ENCODE results near the gene FAM53B. TPM values are rescaled to one million over a fixed set of nuclear protein-coding genes. Genes with fewer than 3 reads are reported as not detected.

FAM53B gene
- polyA plus RNA-seq, 1 of the 3 experiments (the other 2 are of a cell fraction) = 5.6 TPM

- no peak overlapping the region for H3K27ac ChIP-seq (ENCODE audit: low read depth in 2 of 2, low read length in 1 of 2)
- no peaks in the 10 kb centered on the region for H3K9me2 ChIP-seq
- H3K27me3 ChIP-seq (ENCODE audit: insufficient read depth) = no peaks in the 10 kb centered on the region
- CTCF ChIA-PET = interaction anchor here (1.8 kb wide), 1 partner anchor 162 kb away, joined by 5 read pairs; no protein-coding TSS in a partner anchor
- no peak for TF ChIP-seq TCF12 (IDR thresholded peaks at IDR 0.05)
- no peak overlapping the region for H2AFZ ChIP-seq (ENCODE audit: low read depth)
- no peak for DNase-seq
- no peaks in the 10 kb centered on the region for H3K36me3 ChIP-seq (replicated peaks in 1 of 2; ENCODE audit: control insufficient read depth in 1 of 2, insufficient read depth in 2 of 2, low read length in 1 of 2)
- no peak overlapping the region for H3K9ac ChIP-seq
- 67% methylated on average over 3 of the region's 16 CpGs for WGBS (ENCODE audit: low lambda C conversion rate)
- 0 out of 2 replicates have a peak, but pooled peaks cover 6% of the 10 kb centered on the region for H3K9me3 ChIP-seq
- no peaks in the 10 kb centered on the region for H4K20me1 ChIP-seq (ENCODE audit: insufficient read depth)
- H3K79me2 ChIP-seq (ENCODE audit: insufficient read depth) = no peaks in the 10 kb centered on the region
- H3K4me3 ChIP-seq (ENCODE audit: low read depth in 2 of 2, low read length in 1 of 2) = no peak overlapping the region
- no peaks in the 10 kb centered on the region for H3F3A ChIP-seq (replicated peaks; ENCODE audit: insufficient read depth)
- no peak overlapping the region for H3K4me2 ChIP-seq
- POLR2A ChIA-PET = no interaction called here
- H3K4me1 ChIP-seq (ENCODE audit: control insufficient read depth in 1 of 2, insufficient read depth in 2 of 2, low read depth in 1 of 2, low read length in 1 of 2) = no peaks in the 10 kb centered on the region
Measured at GRCh38 chr10:124579011-124579399, 165.2 kb downstream of the FAM53B start.

GRCh38 chr10:124578231-124579010 lies 165.8 kb downstream of the FAM53B start:
- WGBS (ENCODE audit: low lambda C conversion rate) = 81% methylated on average over 14 of the region's 23 CpGs
- CTCF ChIA-PET = interaction anchor here (1.8 kb wide), 1 partner anchor 163 kb away, joined by 5 read pairs; no protein-coding TSS in a partner anchor
- no peak for DNase-seq
- POLR2A ChIA-PET = no interaction called here
- Histone ChIP-seq H3K4me1 (ENCODE audit: control insufficient read depth in 1 of 2, insufficient read depth in 2 of 2, low read depth in 1 of 2, low read length in 1 of 2) (no peaks in the 10 kb centered on the region), H3K9me2 (no peaks in the 10 kb centered on the region), H4K20me1 (ENCODE audit: insufficient read depth) (no peaks in the 10 kb centered on the region), H3K4me2 (no peak overlapping the region), H3K79me2 (ENCODE audit: insufficient read depth) (no peaks in the 10 kb centered on the region), H3K9me3 (0 out of 2 replicates have a peak, but pooled peaks cover 6% of the 10 kb centered on the region), H2AFZ (ENCODE audit: low read depth) (no peak overlapping the region), H3K9ac (no peak overlapping the region), H3F3A (replicated peaks; ENCODE audit: insufficient read depth) (no peaks in the 10 kb centered on the region), H3K4me3 (ENCODE audit: low read depth in 2 of 2, low read length in 1 of 2) (no peak overlapping the region), H3K27me3 (ENCODE audit: insufficient read depth) (no peaks in the 10 kb centered on the region), H3K27ac (ENCODE audit: low read depth in 2 of 2, low read length in 1 of 2) (no peak overlapping the region), H3K36me3 (replicated peaks in 1 of 2; ENCODE audit: control insufficient read depth in 1 of 2, insufficient read depth in 2 of 2, low read length in 1 of 2) (no peaks in the 10 kb centered on the region)
- TF ChIP-seq TAF1 (IDR thresholded peaks at IDR 0.05; ENCODE audit: borderline replicate concordance, low read depth, low read length) = no peak
- TF ChIP-seq CHD2 (IDR thresholded peaks at IDR 0.05; ENCODE audit: low read length, partially characterized antibody) = no peak
- TF ChIP-seq RAD21 (IDR thresholded peaks at IDR 0.05; ENCODE audit: low read length) = no peak
- no peak for TF ChIP-seq USF2 (IDR thresholded peaks at IDR 0.05; ENCODE audit: borderline replicate concordance, low read depth, low read length)
- no peak for TF ChIP-seq NRF1 (IDR thresholded peaks at IDR 0.05; ENCODE audit: low read depth, low read length)
- TF ChIP-seq POLR2AphosphoS5 (IDR thresholded peaks at IDR 0.05; ENCODE audit: low read depth, low read length) = no peak
- TF ChIP-seq MEF2A (IDR thresholded peaks at IDR 0.05; ENCODE audit: borderline replicate concordance, low read depth) = no peak
- TF ChIP-seq RXRA (IDR thresholded peaks at IDR 0.05; ENCODE audit: borderline replicate concordance, low read depth) = no peak
- TF ChIP-seq TEAD4 (IDR thresholded peaks at IDR 0.05; ENCODE audit: borderline replicate concordance, insufficient read depth) = no peak
- no peak for TF ChIP-seq ELF1 (IDR thresholded peaks at IDR 0.05)
- no peak for TF ChIP-seq GABPA (IDR thresholded peaks at IDR 0.05; ENCODE audit: low read depth)
